ENCODE data around the gene MMP24. TPM values are rescaled to one million over a fixed set of nuclear protein-coding genes. Genes with fewer than 3 reads are reported as not detected.
A peak's percentile ranks its signal among the peaks of the same experiment; 100 is the strongest.

The MMP24 gene
- total RNA-seq, 2 donors from 2014 or later, result not detected

DNA sequence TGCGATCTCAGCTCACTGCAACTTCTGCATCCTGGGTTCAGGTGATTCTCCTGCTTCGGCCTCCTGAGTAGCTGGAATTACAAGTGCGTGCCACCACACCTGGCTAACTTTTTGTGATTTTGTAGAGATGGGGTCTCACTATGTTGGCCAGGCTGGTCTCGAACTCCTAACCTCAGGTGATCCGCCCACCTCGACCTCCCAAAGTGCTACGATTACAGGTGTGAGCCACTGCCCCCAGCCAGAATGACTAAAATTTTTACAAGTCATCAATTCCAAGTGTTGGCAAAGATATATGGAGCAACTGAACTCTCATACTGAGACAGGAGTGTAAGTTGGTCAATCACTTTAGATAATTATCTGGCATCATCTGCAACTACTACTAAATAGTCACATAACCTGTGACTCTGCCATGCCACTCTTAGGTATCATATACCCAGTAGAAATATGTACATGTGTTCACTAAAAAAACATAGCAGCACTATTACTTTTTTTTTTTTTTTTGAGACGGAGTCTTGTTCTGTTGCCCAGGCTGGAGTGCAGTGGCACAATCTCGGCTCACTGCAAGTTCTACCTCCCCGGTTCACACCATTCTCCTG is 55.1 kb downstream of the MMP24 start:
- H3K36me3 Mint-ChIP-seq, result peaks cover 23 to 53% of the 10 kb centered on the region in 2 donors
- no peaks in the 10 kb centered on the region for H3K9me3 Mint-ChIP-seq

GRCh38 chr20:35283441-35284266 is 57.2 kb downstream of the MMP24 start:
- ATAC-seq (peak; percentile 37 to 58), DNase-seq (ENCODE audit: low spot score in 2 of 2) (no peak)
- H3K36me3 Mint-ChIP-seq, result peaks cover 15 to 38% of the 10 kb centered on the region in 2 donors
- no peaks in the 10 kb centered on the region for H3K9me3 Mint-ChIP-seq
- H3K27ac Mint-ChIP-seq, result peak overlapping the region; percentile 89 to 95

More for the DNA sequence above, 55.1 kb downstream of the MMP24 start:
- H3K27ac Mint-ChIP-seq, result no peak overlapping the region
- DNase-seq (ENCODE audit: low spot score in 2 of 2), result no peak
- ATAC-seq, result no peak

GRCh38 chr20:35284267-35284991 is 57.9 kb downstream of the MMP24 start, which contains the start of gene EIF6:
Gene EIF6 (minus strand): TSS chr20:35284772. CDS start chr20:35284487, 285 bp downstream.
- Mint-ChIP-seq H3K27ac (peak within 1 kb of the TSS; percentile 89 to 97), H3K36me3 (peaks cover 15 to 34% of the 10 kb centered on the region in 2 donors), H3K9me3 (no peaks in the 10 kb centered on the region)
- peak; percentile 71 to 76 for DNase-seq (ENCODE audit: low spot score in 2 of 2)
- peak; percentile 83 to 91 for ATAC-seq

DNA sequence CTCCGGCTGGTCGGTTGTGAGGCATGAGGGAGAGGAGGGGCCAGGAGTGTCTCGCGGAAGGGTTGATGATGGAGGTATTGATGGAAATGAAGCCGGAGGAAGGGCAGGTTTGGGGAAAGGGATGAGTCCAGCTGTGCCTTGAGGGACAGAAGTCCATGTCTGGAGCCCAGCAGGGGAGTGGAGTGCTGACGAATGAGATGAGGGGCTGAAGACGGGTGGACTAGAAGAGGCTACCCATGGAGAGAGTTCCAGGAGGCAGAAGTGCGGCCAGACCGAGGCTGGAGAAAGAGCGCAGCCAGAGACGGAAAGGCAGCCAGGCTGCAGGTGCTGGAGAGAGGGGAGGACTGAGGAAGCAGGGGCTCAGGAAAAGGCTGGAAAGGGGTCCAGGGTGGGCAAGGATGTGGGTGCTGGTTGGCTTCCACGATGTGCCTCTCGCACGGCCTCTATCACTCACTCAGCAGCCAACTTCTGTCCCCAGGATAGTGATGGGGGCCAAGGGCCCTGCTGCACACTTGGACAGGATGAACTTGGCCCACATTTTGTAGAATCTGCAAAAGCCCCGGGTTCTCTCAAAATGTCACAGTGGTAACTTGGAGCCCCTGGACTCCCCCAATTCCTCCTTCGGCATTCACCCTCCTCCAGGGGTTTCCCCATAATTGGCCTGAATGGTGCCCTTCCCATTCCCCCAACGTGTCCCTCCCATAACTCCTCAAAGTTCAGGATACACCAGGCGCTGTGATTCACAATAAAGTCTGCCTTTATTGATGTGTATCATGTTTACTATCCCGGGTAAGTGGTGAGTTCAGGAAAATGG is 58.7 kb downstream of the MMP24 start:
- DNase-seq (ENCODE audit: low spot score in 2 of 2), result no peak
- ATAC-seq, result no peak
- Mint-ChIP-seq H3K36me3 (peaks cover 15 to 26% of the 10 kb centered on the region in 2 donors), H3K27ac (peak overlapping the region; percentile 89 to 97), H3K9me3 (no peaks in the 10 kb centered on the region)

DNA sequence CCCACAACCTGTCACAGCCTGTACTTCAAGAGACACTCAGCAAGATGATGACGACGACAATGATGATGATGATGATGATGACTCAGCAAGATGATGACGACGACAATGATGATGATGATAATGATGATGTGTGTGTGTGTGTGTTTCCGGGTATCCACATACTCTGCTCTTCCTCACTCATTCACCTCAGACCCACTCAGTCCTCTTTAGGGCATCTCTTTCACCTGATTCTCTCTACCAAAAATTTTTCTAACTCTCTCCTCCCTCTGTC is 59.3 kb downstream of the MMP24 start:
- DNase-seq (ENCODE audit: low spot score in 2 of 2) (no peak), ATAC-seq (no peak)
- H3K36me3 Mint-ChIP-seq, result peaks cover 15 to 23% of the 10 kb centered on the region in 2 donors
- peak overlapping the region; percentile 10 to 89 for H3K27ac Mint-ChIP-seq
- H3K9me3 Mint-ChIP-seq, result no peaks in the 10 kb centered on the region

GRCh38 chr20:35286077-35286898 is 59.8 kb downstream of the MMP24 start:
- ATAC-seq (no peak), DNase-seq (ENCODE audit: low spot score in 2 of 2) (no peak)
- Mint-ChIP-seq H3K27ac (peak overlapping the region; percentile 10 to 89), H3K9me3 (no peaks in the 10 kb centered on the region), H3K36me3 (peaks cover 15 to 23% of the 10 kb centered on the region in 2 donors)

DNA sequence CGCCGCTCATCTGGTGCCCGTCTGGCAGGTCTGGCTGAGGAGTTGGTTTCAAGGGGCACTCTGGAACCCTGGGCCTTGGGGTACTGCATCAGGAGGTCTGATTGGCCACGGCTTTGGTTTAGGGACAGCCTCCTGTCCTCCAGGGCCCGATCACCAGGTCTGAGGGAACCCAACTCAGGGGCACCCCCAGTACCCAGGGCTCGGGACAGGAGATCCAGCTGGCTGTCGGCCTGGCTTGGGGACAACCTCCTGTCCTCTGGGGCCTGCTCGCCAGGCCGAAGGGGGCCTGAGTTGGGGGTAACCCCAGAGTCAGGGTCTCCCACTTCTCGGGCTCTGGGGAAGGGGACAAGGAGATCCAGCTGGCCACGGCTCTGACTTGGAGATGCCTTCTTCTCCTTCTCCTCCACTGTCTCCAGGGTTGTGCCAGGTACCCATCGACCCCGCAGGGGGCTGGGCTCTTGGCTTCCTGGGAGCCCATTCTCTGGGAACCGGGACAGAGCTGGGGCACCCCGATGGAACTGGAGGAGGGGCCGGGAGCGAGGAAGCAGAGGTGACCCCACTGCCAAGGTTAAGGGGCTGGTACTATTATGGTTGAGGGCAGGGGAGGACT is 60.5 kb downstream of the MMP24 start:
- Mint-ChIP-seq H3K9me3 (no peaks in the 10 kb centered on the region), H3K27ac (no peak overlapping the region), H3K36me3 (peaks cover 15 to 22% of the 10 kb centered on the region in 2 donors)
- ATAC-seq (no peak), DNase-seq (ENCODE audit: low spot score in 2 of 2) (no peak)

DNA sequence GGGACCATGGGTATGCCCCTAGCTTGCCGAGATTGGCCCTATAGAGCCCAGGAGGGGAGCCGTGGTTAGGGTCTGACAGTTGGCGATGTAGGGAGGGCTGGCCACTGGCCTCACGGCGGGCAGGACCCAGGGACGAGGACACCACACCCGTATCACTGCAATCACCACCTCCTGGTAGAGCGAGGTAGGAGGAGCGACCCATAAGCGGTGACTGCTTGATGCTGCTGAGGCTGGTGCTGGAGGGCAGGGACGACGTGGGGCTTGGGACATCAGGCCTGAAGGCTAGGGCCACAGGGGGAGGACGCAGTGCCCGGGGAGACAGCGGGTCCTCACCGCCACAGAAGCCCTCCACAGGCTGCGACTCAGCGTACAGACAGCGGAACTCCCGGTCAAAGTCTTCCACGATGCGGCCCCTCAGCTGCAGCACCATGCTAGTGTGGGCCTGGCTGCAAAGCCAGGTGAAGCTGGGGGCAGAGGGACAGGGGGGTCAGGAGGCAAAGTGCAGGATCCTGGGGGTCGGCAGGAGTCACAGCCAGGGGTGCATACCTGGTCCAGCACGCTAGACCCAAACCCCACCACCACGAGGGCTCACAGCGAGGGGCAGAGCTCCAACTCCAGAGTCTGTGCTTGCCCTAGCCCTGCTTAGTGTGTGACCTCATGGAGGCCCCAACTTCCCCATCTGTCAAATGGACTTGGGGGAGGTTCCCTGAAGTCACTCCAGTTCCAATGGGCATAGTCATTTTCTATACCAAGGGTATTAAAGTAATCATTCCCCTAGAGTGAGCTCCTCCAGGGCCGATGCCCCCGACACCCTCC is 61.2 kb downstream of the MMP24 start:
- no peak for DNase-seq (ENCODE audit: low spot score in 2 of 2)
- H3K27ac Mint-ChIP-seq, result no peak overlapping the region
- peaks cover 15 to 18% of the 10 kb centered on the region in 2 donors for H3K36me3 Mint-ChIP-seq
- no peaks in the 10 kb centered on the region for H3K9me3 Mint-ChIP-seq
- ATAC-seq, result no peak

GRCh38 chr20:35288325-35289060 is 62.0 kb downstream of the MMP24 start:
- ATAC-seq (no peak), DNase-seq (ENCODE audit: low spot score in 2 of 2) (no peak)
- Mint-ChIP-seq H3K36me3 (peaks cover 12 to 13% of the 10 kb centered on the region in 2 donors), H3K9me3 (no peaks in the 10 kb centered on the region), H3K27ac (no peak overlapping the region)

DNA sequence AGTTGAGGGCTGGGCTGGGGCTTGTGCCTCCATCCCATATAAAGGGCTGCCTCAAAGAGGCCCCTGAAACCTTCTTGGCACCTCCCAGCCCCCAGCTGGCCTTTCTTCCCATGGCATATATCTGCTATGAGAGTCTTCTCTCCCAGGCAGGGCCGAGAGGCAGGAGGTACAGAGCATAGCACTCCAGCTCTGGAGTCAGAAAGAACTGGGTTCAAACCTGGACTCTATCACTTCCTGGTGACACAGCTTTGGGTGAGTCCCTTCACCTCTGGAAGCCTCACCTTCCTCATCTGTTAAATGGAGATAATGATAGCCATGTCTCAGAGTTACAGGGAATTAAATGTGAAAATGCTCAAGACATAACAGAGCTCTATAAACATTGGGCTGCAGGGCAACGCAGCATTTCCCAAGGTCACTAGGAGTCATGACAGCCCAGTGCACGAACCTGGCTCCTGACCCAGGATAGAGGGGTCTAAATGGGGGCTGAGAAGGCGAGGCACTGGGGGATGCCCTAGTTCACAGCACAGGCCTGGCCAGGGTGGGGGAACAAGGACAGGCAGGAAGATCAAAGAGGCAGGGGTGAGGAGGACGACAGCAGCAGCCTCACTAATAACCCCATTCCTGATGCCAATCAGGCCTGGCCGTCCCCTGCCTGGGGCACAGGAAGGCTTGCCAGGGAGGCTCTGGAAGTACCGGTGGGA is 63.8 kb downstream of the MMP24 start:
- Mint-ChIP-seq H3K9me3 (no peaks in the 10 kb centered on the region), H3K36me3 (no peaks in the 10 kb centered on the region), H3K27ac (no peak overlapping the region)
- DNase-seq (ENCODE audit: low spot score in 2 of 2), result no peak
- ATAC-seq, result no peak

DNA sequence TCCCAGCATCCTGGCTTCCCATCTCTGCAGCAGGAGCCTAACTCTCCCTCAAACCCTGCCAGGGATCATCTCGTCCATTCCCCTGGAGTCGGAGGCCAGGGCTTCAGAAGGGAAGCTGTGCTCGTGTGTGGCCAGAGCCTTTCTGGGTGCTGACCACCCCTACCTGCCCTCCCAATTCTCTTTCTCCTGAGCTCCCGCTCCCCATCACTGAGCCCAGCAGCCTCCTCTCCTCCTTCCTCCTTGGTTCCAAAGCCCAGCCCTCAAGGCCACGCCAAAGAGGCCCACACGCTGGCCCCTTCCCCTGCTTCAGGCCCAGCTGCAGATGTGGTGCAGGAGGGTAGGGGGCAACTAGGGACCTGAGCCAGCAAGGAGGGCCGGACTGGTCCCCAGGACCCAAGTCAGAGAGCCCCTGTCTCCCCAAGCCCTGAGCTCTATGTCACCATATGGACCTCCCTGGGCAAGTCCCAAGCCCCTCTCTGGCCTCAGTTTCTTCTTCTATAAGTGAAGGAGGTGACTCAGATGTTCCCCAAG is 64.5 kb downstream of the MMP24 start:
- H3K36me3 Mint-ChIP-seq, result no peaks in the 10 kb centered on the region
- DNase-seq (ENCODE audit: low spot score in 2 of 2), result no peak
- no peak overlapping the region for H3K27ac Mint-ChIP-seq
- H3K9me3 Mint-ChIP-seq, result no peaks in the 10 kb centered on the region
- no peak for ATAC-seq

DNA sequence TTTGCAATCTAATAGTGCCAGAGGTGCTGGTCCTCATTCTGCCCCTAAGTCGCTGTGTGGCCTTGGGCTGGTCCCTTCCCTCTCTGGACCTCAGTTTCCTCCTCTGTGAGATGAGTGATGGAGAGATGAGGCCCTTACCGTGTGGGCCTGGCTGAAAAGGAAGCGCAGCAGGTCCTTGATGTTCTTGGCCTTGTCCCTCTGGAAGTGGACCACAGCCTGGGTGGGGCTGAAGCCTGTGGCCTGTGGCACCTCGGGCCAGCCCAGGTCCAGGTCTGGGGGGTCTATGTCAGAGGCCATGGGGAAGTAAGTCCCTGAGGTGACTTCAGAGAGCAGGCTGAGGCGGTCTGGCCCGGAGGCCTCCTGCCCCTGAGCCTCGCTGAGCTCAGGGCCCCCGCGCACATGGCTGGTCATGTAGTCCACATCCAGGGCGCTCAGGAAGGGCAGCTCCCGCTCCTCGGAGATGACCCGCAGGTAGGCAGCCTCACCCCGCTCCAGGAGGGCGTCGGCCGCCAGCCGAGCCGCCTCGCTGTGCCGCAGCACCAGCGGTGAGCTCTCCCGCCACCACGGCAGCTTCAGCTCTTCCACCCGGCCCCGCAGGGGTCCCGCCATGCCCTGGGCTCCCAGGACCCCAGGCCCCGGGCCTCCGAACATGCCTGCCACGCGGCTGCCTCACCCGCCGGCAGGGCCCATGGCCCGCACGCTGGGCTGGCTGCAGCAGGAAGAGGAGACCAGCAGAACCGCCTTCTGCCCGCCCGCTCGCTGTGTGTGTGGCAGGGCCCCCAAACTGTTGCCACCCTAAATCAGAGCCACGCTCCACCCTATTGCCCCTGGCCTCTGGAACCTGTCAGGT is 65.4 kb downstream of the MMP24 start, which contains the start of gene FAM83C:
Gene FAM83C (minus strand): TSS at position 772 of the 850 bp plus-strand sequence. CDS start 121 bp downstream, at position 651.
- ATAC-seq (no peak), DNase-seq (ENCODE audit: low spot score in 2 of 2) (no peak)
- no peaks in the 10 kb centered on the region for H3K9me3 Mint-ChIP-seq
- peak within 1 kb of the TSS in 1 of 2 donors; percentile 81 for H3K27ac Mint-ChIP-seq
- H3K36me3 Mint-ChIP-seq, result no peaks in the 10 kb centered on the region
